ENCODE data around the gene ACKR4.
"Not testable (repeated sequence)": the region's sequence is repeated elsewhere in the genome, so short reads cannot be mapped to it uniquely, and the experiment has no call there.

Gene ACKR4

DNA sequence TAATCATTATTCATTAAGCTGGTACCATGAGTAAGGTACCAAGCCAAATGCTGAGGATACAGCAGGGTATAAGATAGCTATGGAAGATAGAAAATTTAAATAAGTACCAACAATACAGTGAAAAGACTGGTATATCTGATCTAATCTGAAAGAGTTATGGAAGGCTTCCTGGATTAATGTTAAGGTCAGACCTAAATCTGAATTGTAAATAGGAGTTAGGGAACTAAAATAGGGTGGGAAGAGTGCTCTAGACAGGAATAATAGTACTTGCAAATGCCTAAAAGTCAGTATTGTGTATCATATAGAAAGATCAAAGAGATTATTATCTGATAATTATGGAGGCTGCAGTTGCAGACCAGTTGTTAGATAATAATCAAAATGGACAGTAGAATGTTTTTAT is 2.6 kb upstream of the ACKR4 start:
- DNase-seq (ENCODE audit: low spot score), result no peak

DNA sequence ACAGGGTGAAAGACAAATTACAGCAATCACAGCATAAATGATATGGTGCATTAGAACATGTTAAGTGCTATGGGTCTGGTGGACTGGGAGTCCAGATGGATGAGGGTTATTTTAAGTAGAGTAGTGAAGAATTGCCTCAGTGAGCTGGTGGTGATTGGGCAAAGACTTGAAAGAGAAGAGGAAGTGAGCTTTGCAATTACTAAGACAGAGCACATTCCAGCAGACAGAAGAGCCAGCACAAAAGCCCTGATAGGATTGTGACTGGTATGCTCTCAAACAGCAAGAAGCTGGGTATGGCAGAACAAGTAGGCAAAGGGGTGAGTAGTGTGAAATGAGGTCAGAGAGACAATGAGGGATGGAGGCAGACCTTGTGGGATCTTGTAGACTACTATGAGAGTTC is 2.1 kb upstream of the ACKR4 start:
- no peak for DNase-seq (ENCODE audit: low spot score)

DNA sequence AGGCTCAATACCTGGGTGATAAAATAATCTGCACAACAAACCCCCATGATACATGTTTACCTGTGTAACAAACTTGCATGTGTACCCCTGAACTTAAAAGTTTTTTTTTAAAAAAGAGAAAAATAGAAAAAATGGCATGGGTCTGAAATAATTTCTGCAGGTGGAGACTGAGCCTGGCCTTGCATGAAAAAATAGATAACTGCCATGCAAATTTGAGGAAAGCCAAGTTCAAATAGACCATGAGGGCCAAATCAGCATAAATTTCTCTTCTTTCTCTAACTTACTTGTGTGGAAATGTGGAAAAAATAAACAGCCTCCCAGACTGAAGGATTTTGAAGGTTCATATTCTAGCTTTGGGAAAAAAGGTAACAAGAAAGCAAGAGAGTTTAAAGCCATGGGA is 744 bp upstream of the ACKR4 start:
- no peak for DNase-seq (ENCODE audit: low spot score)

DNA sequence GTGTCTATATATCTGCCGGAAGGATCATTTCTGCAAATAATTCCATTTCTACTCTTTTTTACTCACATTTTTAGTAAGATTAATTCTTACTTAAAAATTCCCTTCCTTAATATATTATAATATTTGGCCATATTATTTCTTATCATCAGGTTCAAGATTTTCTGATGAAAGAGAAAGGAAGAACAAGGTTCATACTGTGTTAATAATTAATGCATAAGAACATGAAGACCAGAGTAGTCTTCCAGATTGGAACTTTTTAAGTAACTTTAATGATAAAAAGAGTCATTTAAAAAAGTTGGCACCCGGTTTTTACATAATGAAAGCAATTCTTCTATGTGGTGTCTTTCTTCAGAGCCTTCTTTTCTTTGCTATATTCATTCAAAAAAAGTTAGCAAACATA is 590 bp downstream of the ACKR4 start:
- no peak for DNase-seq (ENCODE audit: low spot score)

DNA sequence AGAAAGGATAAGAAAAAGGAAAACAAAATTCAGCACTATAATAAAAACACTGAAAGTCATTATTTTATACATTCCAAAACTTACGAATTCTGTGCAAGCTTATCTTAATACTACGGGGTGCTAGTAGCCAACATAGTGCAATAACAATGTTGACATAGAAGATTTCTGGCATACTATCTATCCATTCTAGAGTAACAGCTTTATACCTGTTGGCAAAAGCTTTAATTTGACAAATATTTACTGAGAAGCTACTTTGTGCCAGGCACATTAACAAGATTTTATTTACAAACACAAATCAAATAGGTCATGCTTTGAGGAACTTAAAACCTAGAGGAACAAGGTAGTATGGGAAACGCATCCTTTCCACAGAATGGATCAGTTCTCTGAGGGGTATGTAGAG is 1.1 kb downstream of the ACKR4 start:
- DNase-seq (ENCODE audit: low spot score), result no peak

DNA sequence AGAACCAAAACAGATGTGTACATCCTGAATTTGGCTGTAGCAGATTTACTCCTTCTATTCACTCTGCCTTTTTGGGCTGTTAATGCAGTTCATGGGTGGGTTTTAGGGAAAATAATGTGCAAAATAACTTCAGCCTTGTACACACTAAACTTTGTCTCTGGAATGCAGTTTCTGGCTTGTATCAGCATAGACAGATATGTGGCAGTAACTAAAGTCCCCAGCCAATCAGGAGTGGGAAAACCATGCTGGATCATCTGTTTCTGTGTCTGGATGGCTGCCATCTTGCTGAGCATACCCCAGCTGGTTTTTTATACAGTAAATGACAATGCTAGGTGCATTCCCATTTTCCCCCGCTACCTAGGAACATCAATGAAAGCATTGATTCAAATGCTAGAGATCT is 3.5 kb downstream of the ACKR4 start:
- not testable (repeated sequence) for DNase-seq (ENCODE audit: low spot score)

DNA sequence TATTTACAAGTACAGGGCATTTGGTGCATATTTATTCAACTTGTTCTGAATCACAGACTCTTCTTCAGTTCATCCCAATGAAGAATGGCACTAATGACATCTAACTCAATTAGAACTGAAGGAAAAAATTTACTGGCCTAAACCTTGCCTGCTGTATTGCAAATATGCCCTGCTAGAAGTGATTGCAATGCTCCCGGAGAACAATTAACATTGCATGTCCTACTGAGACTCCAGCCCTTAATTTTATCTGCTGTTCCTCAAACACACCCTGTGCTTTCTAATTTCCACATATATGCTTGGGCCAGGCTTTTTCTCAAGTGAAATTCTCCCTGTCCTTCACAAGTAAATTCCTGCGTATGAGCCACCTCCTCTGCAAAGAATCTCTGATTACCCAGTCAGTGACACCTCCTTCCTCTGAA is 8.3 kb downstream of the ACKR4 start:
- no peak for DNase-seq (ENCODE audit: low spot score)

DNA sequence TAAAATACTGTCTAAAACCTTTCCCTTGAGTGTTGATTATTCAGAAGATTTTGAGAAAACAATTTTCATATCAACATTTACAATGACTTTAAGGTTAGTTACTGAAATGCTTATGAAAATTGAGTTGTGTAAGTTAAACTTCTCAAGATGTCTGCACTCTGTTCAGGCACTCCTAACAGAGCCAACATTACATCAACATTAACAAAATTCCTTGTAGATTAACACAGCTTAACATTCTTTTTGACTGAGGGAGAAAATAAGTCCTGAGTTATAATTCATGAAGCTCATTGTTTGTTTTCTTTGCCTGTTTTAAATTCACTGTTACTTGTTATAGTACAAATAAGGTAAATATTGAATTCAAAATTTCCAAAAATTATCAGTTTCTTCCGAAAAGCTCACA is 9.0 kb downstream of the ACKR4 start:
- no peak for DNase-seq (ENCODE audit: low spot score)

DNA sequence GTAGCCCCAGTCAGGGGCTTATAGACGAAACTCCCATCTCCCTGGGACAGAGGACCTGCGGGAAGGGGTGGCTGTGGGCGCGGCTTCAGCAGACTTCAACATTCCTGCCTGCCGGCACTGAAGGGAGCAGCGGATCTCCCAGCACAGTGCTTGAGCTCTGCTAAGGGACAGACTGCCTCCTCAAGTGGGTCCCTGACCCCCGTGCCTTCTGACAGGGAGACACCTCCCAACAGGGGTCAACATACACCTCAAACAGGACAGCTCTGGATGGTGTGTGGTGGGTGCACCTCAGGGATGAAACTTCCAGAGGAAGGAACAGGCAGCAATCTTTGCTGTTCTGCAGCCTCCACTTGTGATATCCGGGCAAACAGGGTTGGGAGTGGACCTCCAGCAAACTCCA is 9.6 kb downstream of the ACKR4 start:
- not testable (repeated sequence) for DNase-seq (ENCODE audit: low spot score)

DNA sequence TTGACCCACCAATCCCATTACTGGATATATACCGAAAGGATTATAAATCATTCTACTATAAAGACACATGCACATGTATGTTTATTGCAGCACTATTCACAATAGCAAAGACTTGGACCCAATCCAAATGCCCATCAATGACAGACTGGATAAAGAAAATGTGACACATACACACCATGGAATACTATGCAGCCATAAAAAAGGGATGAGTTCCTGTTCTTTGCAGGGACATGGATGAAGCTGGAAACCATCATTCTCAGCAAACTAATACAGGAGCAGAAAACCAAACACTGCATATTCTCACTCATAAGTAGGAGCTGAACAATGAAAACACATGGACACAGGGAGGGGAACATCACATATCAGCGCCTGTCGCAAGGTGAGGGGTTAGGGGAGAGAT is 18.2 kb downstream of the ACKR4 start:
- DNase-seq (ENCODE audit: low spot score), result not testable (repeated sequence)

DNA sequence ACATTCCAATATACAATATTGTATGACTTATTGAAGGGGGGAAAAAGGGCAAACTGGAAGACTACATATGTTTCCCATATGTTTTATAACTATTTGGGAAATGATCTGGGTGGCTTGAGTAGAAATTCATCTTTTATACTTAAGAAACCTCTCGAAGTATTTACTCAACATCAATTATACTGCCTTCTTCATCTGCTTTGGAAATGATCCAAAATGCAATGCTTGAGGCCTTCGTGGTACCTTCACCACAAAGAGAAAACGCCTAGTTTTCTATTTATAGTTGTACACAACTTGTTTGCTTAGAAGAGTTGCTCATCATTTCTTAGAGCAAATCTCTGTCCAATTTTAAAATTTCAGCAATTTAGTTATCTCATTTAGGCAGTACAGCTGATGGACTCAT is 18.8 kb downstream of the ACKR4 start:
- DNase-seq (ENCODE audit: low spot score), result no peak

DNA sequence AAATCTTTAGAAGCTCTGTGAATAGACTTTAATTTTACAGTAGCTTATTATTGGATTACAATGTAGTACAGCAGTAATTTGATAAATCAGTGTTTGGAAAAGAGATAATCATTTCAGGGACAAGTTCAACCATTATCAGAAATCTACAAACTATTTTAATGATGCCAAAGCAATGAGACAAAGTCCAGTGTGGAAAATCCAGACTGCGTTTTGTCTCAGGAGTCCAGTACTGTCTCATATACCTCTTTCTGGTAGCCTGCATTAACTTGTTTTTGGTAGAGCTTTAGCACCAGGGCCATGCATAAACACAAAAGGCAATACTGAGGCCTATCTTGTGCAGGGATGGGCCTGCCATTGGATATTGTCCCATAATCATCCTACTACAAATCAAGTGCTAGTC is 19.7 kb downstream of the ACKR4 start:
- no peak for DNase-seq (ENCODE audit: low spot score)

DNA sequence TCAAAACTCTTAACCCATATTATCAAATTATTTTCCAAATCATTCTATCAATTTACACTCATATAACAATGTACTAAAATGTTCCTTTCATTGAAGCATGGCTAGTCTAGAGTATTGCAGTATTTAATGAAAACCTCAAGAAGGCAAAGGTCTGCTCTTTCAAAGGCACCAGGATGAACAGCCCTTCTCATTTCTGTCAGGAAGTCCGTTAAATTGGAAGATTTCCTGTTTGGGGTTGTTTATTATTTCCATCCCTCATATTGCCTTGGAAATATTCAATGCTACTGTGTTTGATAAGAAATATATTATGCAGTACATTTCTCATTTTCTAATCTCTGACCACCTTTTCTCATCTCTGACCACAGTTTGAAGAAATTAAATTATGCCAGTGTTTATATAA is 25.1 kb downstream of the ACKR4 start:
- DNase-seq (ENCODE audit: low spot score), result no peak

DNA sequence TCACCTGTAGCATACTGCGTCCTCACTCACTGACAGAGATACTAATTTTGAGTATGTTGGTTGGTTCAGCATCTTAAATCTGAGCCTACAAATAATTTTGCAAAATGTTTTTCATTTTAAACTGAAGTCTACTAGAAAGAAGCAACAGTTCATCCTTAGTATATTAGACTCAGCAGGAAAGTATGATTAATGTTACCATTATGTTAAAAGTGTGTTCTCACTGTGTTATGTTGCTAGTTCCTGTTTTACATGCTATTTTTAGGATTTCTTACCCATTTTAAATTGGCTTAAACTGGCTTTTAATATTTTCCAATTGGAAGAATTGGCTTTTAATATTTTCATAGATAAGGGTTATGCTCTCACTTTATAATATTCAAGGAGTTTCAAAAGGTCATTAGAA is 25.7 kb downstream of the ACKR4 start:
- DNase-seq (ENCODE audit: low spot score), result no peak

DNA sequence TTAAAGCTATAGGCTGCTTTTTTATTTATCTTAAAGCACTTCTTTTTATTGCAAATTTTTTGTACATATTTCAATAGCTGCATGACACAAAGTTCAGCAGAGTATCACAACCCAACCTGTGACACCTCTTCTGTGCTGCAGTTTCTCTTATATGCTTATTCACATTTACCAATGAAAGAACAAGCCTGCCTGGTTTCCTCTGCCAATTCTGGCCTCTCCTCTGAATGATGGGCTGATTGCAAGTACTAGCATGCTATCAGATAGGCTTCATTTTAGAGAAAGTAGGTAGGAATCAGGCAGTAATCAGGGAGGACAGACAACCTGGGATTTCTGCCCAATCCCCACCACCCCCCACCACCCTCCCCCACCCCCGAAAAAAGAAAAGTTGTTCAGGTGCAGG is 26.6 kb downstream of the ACKR4 start:
- DNase-seq (ENCODE audit: low spot score), result no peak

DNA sequence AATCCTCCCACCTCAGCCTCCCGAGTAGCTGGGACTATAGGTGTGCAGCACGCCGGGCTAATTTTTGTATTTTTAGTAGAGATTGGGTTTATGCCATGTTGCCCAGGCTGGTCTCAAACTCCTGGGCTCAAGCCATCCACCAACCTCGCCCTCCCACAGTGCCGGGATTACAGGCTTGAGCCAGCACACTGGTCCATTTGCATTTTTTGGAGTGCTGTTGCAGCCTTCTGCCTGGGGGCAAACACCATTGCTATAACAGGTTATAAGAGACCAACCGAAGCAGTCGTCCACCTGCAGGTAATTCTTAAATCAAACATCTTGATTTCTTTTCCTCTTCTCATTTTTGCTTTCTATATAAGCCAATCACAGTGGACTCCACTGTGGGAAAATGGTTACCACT is 27.7 kb downstream of the ACKR4 start:
- no peak for DNase-seq (ENCODE audit: low spot score)

DNA sequence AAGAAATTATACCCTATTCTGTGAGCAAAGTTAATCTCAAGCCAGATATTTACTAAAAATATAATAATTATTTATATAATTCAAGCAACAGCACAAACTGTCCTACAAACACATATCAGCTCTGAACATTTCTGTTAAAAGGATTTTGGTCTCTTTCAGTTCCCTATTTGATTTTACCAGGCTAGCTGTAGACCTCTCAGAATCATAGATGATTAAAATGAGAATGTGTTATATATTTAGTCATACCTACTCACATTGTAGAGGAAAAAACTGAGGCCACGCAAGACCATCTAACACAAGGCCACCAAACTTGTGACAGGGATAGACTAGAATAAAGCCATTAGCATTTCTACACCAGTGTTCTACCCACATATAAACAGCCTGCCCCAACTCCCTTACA is 28.5 kb downstream of the ACKR4 start:
- no peak for DNase-seq (ENCODE audit: low spot score)

DNA sequence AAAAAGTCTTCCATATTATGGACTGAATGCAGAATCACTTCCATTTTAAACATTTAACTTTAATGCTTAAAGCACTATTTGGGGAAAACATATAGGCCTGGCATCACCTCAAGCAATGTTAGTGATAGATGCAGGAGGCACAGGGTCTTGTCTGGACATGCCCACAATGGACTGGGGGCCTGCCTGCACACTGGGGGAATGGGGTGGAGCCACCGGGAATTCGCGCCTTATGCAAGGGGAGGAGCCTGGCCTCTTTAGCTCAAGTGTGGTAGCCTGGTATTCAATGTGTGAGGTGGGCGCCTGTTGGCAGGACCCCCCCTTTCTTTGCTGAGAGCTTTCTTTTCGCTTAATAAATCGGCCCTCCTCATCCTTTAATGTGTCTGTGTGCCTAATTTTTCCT is 29.9 kb downstream of the ACKR4 start:
- DNase-seq (ENCODE audit: low spot score), result no peak

DNA sequence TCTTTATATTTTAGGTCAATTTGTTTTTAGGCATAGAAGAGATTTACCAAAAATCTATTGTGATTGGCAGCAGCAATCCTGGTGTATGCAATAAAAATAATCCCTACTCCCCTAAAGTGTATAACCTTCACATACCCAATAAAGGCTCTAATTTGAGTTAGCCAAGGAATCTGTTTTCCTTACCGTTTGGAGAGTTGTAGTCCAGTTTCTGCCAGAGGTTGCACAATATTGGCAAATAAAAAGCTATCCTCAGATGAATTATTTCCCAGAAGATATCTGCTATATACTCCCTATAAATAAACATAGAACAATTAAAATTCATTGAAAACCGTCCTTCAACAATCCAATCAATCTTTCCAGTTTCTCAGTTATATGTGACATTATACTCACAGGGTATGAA is 31.1 kb downstream of the ACKR4 start:
- no peak for DNase-seq (ENCODE audit: low spot score)

DNA sequence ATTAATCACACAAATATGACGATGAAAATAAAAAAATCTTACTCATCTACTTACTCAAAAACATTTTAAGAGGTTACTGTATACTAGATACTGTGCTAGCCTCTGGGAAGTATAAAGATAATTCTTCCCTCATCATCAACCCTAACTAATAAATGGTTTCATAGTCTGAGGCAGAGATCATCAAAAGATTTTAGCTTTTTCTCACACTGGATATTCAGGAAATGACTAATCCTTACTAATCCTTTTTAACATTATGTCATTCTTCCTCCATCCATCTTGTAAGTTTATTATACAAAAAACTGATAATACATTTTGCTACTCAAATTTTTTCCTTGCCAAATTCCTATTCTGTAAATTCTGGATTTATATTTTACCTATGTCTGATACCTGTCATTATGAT is 32.9 kb downstream of the ACKR4 start:
- no peak for DNase-seq (ENCODE audit: low spot score)

DNA sequence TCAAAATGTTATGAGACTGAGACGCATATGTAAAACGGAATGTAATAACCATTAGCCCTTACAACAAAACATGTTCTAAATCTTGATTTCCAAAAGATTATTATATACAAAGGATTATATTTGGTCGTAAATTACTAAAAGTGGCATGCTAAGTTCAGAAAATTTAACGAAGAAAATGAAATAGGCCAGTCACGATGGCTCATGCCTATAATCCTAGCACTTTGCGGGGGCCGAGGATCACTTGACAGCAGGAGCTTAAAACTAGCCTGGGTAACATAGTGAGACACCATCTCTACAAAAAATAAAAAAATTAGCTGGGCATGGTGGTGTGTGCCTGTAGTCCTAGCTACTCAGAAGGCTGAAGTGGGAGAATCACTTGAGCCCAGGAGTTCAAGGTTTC is 33.5 kb downstream of the ACKR4 start:
- DNase-seq (ENCODE audit: low spot score), result no peak

DNA sequence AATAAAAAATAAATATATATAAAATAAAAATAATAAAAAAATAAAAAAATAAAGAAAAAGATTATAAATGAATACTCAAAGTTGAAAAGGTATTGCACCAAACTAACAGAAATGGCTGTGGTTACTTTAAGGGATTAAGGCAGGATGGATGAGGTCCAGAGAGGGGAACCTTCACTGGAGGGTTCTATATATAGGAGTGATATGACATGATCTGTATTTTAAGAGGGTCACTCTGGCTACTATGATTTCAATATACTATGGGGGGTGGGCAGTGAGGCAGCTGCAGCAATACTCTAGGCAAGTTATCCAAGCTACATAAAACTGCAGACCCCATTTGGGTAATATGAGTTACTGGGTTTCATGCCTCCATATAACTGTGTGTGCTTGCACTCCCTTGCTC is 38.0 kb downstream of the ACKR4 start:
- DNase-seq (ENCODE audit: low spot score), result no peak

DNA sequence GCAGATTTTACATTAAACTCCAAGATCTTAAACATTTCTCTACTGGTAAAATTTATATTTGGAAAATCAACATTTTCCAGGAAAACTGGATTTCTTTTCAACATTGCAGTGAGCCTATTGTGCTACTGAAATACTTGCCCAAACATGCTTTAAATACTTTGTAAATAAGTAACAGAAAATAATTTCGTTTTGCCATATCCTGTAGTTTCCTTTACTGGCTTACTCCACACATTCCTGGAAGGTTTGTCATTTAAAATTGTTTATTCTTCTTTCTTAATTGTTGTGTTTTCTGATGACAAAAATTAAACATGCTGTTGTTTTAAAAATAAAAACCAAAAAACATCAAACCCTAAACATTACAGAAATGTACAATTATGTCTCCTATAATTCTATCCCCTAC is 40.5 kb downstream of the ACKR4 start:
- DNase-seq (ENCODE audit: low spot score), result no peak

DNA sequence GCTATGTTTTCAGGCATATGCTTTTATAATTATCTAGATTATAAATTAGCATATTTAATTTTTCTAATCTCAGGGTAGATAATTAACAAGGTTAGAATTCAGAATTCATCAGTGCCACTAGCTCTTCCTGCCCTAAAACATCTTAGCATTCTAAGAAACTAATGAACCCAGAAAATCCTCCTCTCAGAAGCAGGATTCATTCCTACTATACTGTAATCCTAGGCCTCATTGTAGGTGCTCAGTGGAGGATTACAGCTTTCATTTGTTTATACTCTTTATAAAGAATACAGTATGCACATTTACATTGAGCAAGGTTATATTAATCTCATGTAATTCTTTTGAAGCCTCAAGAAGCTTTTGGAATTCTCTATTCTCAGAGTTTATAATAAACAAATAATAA is 41.6 kb downstream of the ACKR4 start:
- no peak for DNase-seq (ENCODE audit: low spot score)

DNA sequence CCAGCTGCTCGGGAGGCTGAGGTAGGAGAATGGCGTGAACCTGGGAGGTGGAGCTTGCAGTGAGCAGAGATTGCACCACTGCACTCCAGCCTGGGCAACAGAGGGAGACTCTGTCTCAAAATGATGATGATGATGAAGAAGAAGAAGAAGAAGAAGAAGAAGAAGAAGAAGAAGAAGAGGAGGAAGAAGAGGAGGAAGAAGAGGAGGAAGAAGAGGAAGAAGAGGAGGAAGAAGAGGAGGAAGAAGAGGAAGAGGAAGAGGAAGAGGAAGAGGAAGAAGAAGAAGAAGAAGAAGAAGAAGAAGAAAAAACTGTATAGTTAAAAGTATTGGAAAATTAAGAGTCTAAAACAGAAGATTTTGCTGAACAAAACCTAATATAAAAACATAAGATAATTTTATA is 44.4 kb downstream of the ACKR4 start:
- DNase-seq (ENCODE audit: low spot score), result not testable (repeated sequence)

Data from Ammon's horn (tissue), 1 donor.